Choroid plexus epithelial cell (primary cell): ENCODE measurements around the gene FRMD4A.
A peak's percentile ranks its signal among the peaks of the same experiment; 100 is the strongest.
"Not testable (repeated sequence)": the region's sequence is repeated elsewhere in the genome, so short reads cannot be mapped to it uniquely, and the experiment has no call there.

Experiments used
- DNase-seq: peaks from one replicate; pipeline ENCODE4 v3.0.0-alpha.2; 2010; ENCODE audit warnings: low read depth
- H3K4me3 ChIP-seq: 2 replicates; pipeline ENCODE4 v1.5.1; 2011; ENCODE audit warnings: low read depth, mild to moderate bottlenecking, control low read depth, low read length, moderate library complexity
- TF ChIP-seq, protein P1 (sequence below): conservative IDR thresholded peaks from 2 replicates; pipeline ENCODE4 v1.5.1; 2011; ENCODE audit warnings: low read depth, mild to moderate bottlenecking, control low read depth, inconsistent platforms, low read length, moderate library complexity

Gene FRMD4A

DNA sequence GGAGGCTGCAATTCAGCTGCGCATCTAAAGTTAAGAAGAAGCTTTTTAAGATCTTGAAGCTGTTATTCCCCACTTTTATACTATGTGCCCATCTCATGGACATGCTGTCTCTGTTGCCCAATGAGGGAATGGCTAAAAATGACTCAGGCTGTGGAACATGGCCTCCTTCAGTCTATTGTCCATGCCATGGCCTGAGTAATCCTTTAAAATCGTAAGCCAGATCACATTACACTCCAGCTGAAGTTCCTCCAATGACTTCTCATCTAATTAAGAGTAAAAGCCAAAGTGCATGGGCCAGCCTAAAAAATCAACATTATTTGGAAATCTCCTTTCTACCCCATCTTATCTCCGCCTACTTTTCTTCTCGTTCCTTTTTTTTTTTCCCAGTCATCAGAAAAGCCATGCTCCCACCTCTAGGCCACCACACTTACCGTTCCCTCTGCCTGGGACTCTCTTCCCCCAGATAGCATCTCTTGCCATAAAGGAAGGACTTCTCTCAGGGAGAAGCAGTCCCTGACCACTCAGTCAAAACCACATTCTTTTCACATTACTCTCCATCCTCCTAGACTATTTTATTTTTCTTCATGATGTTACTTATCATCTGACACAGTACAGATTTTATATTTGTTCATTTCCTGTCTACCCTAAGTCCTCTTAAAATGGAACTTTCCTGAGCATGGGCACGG, 406.5 kb downstream of the FRMD4A start:
- no peak overlapping the region for H3K4me3 ChIP-seq
- peak; percentile 88 for DNase-seq
- TF ChIP-seq, protein P1, sequence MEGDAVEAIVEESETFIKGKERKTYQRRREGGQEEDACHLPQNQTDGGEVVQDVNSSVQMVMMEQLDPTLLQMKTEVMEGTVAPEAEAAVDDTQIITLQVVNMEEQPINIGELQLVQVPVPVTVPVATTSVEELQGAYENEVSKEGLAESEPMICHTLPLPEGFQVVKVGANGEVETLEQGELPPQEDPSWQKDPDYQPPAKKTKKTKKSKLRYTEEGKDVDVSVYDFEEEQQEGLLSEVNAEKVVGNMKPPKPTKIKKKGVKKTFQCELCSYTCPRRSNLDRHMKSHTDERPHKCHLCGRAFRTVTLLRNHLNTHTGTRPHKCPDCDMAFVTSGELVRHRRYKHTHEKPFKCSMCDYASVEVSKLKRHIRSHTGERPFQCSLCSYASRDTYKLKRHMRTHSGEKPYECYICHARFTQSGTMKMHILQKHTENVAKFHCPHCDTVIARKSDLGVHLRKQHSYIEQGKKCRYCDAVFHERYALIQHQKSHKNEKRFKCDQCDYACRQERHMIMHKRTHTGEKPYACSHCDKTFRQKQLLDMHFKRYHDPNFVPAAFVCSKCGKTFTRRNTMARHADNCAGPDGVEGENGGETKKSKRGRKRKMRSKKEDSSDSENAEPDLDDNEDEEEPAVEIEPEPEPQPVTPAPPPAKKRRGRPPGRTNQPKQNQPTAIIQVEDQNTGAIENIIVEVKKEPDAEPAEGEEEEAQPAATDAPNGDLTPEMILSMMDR: no peak

DNA sequence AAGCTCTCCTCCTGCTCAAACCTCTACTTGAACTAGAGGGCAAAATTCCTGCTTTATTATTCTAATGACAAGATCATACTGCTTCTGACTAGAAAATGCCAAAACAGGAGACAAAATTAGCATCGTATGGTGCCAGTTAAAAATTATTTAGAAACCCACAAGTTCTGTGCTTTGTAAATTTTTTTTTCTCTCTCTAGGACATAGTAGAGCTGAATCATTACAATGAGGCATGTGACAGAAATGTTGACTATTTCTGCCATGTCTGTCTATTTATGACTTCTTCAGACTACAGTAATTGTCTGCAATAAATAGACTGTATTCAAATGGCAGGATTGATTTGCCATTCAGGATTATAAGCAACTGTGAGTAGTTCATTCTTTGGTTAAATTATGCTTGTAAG, 408.1 kb downstream of the FRMD4A start:
- H3K4me3 ChIP-seq: no peak overlapping the region
- peak; percentile 26 for DNase-seq
- TF ChIP-seq, protein P1: no peak

DNA sequence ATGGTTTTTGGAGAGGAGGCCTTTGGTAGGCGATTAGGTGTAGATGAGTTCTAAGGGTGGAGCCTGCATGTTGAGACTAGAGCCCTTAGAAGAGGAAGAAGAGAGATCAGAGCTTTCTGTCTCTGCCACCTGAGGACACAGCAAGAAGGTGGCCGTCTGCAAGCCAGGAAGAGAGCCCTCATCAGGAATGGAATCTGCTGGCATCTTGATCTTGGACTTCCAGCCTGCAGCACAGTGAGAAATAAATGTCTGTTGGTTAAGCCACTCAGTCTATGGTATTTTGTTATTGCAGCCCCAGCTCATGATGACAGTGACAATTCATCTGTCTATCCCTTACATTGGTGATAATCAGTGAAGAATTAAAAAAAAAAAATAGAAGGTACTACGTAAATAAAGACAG, 408.8 kb downstream of the FRMD4A start:
- DNase-seq: no peak
- H3K4me3 ChIP-seq: no peak overlapping the region
- TF ChIP-seq, protein P1: no peak

DNA sequence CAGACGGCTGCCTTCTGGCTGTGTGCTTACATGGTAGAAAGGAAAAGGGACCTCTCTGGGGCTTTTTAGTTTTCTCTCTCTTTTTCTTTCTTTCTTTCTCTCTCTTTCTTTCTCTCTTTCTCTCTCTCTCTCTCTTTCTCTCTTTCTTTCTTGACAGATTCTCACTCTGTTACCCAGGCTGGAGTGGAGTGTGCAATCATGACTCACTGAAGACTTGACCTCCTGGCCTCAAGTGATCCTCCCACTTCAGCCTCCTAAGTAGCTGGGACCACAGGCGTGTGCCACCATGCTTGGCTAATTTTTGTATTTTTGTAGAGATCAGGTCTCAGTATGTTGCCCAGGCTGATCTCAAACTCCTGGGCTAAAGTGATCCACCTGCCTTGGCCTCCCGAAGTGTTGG, 409.6 kb downstream of the FRMD4A start:
- DNase-seq, H3K4me3 ChIP-seq: not testable (repeated sequence)

DNA sequence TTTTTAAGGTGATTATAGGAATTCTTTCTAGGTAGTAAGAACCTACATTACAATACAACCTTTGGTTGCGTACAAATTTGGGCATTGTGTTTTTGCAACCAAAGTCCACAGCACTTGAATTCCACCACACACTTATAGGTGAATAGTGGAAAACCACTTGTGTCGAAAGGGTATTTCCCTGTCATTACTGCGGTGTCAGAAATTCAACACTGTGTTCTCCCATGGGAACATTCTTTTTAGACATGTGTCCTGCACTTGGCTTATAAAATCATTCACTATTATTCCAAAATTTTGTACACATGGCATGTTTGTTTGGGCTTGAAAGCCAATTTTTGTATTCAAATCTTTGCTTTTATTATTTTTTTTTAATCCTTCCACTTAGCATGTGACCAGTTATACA, 410.3 kb downstream of the FRMD4A start:
- TF ChIP-seq, protein P1: no peak
- no peak for DNase-seq
- H3K4me3 ChIP-seq: no peak overlapping the region

DNA sequence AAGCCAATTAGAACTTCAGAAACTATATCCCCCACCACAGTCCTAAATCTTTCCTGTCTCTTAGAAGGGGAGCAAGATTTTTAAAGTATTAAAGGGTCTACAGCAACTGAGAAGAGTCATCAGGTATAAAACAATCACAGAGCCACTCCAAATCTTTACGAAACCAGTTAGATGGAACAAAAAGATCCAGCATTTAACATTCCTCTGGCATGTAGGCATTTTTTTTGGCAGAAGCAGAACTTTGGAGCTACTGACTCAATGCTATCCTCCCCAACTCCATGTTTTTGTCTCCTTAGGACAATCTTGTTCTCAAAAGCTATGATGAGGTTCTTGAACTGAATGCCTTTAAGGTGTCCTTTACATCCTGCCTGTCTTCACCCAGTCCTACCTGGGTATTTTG, 410.7 kb downstream of the FRMD4A start:
- TF ChIP-seq, protein P1: no peak
- no peak for DNase-seq
- H3K4me3 ChIP-seq: no peak overlapping the region

DNA sequence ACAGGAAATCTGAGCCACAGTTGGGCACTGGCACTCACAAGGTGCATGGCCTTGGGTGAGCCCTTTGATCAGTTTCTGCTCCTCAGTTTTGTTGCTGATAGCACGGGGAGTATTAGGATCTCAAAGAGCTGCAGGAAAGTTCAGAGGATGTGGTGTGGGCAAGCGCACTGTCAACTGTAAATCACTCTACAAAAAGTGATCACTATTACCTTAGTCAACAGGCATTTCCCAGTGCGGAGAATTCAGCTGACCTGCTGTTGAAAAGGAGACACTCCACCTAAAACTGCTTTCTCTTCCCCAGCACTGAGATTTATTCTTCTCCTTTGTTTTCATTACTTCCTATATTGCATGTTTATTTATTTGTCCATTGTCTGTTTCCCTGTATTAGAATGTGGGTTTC, 412.9 kb downstream of the FRMD4A start:
- no peak overlapping the region for H3K4me3 ChIP-seq
- TF ChIP-seq, protein P1: no peak
- DNase-seq: no peak
